DLD1 (cell line): Measurements from ENCODE around the gene TOP1.
"Not testable (repeated sequence)": the region's sequence is repeated elsewhere in the genome, so short reads cannot be mapped to it uniquely, and the experiment has no call there.

Experiments
- in situ Hi-C: cut with HindIII; loops from 2 replicates; pipeline ENCODE4 v1.10.0; 2017; ENCODE audit warnings: low sequenced_read_pairs

Gene TOP1

DNA sequence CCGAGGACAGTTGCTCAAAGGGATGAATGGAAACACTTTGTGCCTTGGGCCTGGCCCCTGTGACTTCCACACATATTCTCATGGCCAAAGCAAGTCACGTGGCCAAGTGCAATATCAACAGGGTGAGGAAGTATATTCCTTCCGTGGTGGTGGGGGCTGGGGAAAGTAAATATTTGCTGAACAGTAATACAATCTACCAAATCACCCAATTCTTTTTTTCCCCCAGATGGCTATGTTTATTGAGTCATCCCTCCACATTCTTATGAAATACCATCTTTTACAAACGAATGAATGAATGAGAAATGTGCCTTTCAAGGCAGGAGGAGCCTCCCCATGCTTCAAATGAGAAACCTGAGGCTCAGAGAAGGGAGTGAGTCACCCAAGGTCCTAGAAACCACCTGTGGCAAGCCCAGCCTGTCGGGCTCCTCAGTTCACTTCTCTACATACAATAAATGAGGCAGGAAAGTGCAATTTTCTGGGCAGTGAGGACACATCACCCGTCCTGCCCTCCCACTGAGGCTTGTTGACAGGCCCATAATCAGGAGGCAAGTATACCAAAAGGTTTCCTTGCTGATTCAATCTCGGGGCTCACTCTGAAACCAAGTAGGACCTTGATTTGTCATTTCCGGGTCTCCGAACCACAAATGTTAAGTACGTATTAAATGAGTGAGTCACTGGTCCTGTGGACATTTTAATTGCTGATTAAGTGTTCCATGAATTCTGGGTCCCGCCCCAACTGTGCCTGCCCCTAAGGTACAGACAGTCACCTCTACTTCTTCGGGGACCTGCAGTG is 25.3 kb upstream of the TOP1 start:
- in situ Hi-C loops: no loop called here

DNA sequence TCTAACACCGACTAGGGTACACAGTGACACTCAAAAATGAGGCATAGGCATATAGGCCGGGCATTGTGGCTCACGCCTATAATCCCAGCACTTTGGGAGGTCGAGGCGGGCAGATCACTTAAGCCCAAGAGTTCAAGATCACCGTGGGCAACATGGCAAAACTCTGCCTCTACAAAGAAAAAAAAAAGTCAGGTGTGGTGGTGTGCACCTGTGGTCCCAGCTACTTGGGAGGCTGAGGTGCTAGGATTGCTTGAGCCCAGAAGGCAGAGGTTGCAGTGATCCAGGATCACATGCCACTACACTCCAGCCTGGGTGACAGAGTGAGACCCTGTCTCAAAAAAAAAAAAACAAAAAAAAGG is 24.7 kb upstream of the TOP1 start:
- in situ Hi-C loops: not testable (repeated sequence)

DNA sequence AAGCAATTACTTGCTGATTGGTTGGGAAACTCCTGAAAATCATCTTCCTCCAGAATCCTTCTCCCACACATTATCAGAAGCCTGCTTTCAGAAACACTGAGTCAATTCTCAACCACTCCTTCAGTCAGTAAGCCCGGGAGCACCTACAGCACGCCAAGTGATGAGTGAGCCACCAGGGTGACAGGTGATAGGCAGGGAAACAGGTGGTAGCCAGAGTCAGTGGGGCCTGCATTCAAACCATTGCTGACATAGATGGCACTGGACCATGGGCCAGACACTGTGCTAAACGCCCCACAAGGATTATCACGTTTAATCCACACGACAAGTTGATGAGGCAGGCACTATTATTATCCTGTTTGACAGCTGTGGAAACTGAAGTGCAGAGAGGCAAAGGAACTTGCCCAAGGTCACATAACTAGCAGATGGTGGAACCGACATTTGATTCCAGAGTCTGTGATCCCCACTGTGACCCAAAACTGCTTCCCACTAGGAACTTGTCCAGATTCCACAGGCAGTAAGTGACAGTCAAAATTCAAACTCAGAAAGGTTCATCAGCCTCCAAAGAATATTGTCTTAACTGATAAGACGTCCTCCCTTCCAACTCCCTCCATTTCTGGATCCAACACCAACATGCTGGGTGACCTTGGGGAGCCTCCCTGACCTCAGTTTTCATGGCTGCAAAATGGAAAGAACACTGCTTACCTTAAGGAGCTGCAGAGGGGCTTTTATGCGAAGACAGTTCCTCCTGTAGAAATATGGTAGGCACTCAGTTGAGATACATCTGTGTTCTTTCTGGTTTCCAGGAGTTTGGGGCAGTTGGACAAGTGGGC is 23.9 kb upstream of the TOP1 start:
- in situ Hi-C loops: no loop called here

DNA sequence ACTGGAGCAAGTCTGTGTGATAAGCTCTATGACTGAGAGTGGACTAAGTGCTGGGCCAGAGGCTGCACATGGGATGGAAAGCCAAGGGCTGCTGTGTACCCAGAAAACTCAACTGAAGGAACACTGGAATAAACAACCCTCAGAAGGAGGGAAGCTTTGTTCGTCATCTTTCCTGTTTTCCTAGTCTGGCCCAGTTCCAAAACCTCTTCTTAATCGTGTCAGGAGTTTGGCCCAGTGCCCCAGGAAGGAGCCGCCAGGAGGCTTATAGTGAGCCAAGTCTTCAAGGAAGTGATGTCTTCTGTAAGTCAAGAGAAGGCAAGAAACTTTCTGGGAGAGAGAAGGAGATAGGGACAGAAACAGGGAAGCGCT is 23.3 kb upstream of the TOP1 start:
- in situ Hi-C loops: no loop called here

DNA sequence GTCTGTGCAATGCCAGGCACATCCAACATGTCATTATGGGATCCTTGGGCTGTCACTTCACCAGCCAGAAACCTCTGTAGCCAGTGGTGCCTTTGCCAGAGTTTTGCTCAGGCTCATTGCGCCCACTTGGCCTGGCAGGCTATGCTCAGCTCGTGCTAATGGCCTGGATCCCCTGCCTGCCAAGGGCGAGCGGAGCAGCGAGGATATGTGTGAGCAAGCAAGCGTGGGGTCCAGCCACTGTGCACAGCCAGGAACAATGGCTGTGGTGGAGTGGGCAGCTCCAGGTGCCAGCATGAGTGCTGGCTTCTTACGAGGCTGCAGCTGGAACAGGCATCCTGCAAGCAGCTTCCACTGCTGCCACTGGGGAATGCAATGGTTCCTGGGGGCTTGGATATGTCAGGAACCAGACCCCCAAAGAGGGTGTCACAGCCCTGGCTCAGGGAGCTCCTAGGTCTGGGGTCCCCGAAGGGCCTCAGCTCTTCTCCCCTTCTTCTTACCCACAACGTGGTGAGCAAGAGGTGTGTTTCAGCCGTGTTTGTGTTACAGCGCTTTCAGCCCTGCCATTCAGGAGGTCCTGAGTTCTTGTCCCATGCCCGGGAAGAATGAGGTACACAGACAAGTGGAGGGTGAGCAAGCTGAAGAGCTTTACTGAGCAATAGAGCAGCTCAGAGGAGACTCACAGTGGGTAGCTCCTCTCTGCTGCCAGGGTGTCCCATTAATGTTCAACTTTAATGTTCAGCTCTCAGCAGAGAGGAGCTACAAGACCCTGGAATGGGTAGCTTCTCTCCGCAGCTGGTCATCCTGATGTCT is 22.3 kb upstream of the TOP1 start:
- in situ Hi-C loops: no loop called here

DNA sequence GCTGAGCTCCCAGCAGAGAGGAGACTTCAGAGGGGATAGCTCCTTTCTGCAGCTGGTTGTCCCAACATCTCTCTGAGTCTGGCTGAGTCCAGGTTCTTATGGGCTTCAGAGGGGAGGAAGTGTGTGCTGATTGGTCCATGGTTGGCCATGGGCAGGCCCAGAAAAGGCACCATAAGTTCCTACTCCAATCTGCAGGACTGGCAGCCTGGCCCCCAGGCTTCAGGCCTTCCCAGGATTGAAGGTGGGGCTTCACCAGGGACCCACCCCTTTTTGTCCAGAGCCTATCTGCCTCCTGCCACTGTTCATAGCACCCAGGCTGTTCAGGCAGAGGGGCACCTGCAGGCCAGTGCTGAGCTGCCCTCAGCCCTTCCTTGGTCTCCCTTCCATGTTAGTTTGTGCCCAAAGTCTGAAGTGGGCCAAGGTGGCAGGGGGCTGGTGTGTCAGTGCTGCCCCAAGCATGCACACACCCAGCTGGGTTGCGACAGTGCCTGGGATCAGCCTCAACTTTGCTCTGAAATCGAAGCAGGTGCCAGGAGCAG is 21.6 kb upstream of the TOP1 start:
- in situ Hi-C loops: no loop called here

DNA sequence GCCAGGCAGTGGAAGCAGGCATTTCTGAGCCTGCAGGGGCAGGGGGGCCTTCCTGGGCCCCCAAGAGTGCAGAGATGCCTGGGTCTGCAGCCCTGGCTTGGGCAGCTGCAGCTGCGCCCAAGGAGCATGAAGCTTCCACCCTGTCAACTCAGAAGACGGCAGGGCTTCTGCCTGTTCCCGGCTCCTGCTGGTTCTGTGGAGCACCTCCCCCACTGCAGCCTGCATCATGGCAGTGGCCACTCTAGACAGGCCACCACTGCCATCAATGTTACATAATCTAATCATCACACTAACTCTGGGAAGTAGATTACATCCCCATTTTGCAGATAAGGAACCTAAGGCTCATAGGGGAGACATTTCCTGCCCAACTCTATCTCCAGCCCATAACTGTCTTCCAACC is 21.1 kb upstream of the TOP1 start:
- in situ Hi-C loops: no loop called here

DNA sequence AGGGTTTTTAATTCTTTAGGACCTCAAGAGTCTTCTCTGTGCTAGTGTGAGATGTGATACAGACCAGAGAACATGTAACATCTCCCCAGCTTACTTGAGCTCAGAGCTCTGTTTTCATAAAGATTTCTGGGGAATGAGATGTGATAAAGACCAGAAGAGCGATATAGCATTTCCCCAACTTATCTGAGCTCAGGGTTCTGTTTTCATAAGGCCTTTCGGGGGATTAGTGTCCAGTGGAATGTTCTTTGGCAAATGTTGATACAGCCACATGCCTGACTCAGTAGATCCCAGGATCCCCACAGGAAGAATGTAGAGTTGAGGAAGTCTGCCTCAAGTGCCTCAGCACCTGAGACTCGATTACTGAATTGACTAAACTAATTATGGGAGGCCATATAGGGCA is 18.7 kb upstream of the TOP1 start:
- in situ Hi-C loops: no loop called here

DNA sequence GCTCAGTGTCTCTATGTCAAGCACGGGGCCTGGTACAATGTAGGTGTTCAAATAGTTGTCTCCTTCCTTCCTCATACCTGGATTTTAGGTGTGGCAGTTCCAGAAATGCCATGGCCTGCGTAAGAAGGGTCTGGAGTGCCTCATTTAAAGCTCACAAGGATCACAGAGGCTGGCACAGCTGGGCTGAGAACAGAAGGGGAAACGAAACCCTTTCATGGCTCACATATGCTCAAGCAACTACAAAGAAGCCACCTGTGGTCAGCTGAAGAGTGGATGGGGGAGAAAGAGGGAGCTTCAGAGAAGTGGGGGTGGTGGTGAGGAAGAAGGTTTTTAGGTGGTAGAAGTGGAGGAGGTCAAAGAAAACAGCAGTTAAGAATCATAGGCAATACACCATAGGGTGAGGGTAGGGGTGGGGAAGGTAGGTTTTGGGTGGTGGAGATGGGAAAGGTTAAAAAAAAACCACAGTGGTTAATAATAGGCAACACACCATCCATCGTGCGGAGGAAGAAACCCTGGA is 17.0 kb upstream of the TOP1 start:
- in situ Hi-C loops: no loop called here

DNA sequence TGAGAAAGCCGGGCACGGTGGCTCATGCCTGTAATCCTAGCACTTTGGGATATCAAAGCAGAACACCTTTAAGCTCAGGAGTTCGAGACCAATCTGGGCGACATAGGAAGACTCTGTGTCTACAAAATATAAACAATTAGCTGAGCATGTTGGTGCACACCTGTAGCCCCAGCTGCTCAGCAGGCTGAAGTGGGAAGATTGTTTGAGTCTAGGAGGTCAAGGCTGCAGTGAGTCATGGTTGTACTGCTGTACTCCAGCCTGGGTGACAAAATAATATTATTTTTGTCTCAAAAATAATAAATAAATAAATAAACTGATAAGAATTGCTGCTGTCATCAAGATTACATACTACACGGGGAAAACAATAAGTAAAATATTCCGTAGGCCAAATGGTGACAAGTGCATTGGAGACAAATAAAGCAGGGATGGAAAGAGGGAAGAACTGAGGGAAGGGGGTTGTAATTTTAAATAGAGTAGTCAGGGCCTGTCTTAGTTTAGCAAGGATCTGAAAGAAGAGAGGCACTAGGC is 14.0 kb upstream of the TOP1 start:
- in situ Hi-C loops: no loop called here

DNA sequence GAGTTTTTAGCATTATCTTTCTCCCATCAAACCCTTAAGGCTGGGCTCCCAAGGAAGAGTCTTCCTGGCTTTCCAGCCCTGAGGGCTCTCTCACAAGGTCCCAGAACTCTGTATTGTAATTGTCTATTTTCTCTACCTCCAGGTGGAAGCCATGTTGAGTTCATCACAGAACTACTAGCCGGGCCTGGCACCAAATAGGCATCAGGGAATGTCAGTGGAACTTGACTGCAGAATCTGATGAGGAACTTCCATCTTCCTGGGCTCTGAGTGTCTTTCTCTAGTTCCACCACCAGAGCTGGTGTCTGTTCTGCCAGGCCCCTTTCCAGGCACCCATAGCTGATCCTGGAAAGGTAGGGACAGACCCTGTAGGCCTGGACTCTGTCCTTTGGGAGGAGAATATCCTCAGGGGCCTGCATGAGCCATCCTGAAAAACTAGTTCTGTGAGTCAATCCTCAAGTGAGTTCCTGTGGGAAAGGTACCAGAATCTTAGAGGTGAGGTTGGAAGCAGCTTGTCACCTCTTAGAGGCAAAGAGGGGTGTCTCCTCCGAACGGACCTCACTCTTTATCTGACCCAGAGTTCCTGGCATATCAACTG is 11.1 kb upstream of the TOP1 start:
- in situ Hi-C loops: no loop called here

DNA sequence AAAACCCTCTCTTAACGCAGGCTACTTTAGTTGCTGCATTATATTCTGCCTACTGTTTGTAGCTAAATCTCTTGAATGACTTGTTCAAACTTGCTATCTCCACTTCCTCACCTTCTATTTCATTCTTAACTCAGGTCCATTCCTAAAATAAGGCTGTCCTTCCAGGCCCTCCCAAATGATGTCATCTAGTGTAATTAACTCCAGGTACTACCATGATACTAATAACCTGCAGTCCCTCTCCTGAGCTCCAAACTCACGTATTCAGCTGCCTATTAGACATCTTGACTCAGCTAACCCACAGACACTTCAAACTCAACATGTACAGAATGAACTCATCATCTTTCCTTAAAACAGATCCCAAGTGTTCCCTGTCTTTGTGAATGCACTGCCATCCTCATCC is 10.5 kb upstream of the TOP1 start:
- in situ Hi-C loops: no loop called here

DNA sequence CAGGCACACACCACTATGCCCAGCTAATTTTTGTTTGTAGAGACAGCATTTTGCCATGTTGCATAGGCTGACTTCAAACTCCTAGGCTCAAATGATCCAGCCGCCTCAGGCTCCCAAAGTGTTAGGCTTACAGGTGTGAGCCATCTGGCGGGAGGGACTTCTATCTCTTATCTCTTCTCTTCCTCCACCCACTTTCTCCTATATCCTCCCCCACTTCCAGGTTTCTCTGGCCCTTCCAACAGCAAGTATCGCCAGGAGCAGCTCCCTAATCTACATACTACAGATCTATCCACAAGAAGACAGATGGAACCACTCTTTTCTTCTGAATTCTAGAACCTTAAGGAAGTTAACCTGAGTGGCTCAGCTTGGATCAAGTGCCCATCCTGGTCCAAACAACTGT is 5.1 kb upstream of the TOP1 start:
- in situ Hi-C loops: no loop called here

DNA sequence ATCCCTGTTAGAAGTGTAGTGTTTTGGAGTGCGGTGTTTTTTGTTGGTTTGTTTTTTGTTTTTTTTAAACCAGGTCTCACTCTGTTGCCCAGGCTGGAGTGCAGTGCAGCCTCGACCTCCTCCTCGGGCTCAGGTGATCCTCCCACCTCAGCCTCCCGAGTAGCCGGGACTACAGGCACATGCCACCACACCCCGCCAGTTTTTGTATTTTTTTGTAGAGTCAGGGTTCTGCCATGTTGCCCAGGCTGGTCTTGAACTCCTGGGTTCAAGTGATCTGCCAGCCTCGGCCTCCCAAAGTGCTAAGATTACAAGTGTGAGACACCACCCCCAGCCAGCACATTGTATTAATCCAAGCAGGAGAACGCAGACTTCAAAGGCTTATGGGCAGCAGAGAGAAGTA is 1.3 kb upstream of the TOP1 start:
- in situ Hi-C loops: no loop called here

DNA sequence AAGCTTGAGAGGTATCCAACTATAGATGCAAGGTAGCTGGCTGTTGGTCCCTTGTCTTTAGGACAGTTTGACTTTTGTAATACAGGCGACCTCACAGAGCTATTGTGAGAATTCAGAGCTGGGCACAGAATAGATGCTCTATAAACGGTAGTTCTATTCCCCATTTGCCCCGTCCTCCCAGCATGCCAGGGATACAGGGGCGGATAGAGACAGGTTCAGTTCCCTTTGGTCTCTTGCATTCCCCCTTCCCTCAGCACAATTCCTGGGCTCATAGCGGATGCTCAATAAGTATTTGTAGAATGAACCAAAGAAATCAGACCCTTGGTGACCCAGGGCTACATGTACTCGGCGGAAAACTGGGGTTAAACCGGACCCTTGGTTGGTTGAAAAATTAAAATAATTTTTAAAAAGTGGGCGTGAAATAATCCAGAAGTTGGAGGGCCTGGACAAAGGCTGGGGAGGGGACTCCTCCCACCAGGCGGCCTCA is 707 bp upstream of the TOP1 start:
- in situ Hi-C loops: no loop called here

DNA sequence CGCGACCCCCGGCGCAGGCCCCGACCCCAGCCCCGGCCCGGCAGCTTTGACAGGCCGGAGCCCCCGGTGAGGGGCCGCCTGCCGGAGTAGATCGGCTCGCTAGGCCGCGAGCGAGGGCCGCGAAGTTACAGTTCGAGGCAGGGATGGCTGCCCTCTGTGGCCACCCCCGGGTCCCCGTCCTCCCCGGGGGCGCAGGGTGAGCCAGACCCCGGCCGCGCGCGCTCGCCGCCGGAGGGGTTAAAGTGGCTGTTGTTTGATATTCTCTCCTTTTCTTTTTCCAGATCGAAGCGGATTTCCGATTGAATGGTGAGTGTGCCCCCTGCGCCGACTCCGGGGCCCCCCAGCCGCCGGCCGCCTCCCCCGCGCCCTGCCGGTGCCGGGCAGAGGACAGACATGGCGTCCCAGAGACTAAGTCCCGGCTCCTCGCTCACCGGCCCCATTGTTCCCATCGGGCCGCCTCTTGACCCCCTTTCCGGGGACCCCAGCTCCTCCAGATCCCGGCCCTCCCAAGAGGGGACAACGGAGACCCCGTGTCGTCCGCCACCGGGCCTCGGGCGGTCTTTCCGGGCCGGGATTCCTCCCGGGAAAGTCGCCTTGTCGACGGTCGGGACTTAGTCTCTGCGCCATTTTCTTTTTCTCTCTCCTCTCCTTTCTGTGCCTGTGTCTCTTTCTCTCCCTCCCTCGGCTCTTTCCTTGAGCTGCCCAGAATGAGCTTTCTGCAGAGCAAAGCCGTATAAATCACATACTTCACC is 704 bp downstream of the TOP1 start:
- in situ Hi-C loops: no loop called here

DNA sequence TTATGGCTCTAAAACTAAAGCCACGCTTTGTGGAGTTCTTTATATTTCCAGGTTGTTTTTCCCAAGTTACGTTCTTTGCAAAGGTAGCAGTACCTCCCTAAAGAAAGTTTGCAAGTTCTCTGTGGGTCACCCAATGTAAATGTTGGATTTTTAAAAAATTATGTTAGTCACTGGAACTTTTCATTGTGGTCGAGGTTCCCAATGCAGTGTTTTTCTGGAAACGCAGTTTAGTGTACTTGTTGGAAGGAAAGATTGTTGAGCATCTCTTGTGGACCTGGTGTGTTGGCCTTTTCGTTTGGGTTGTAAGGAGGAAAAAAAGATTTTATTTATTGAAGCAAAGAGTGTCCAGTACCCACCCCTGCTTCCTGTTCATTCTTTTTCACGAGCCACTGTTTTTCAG is 1.4 kb downstream of the TOP1 start:
- in situ Hi-C loops: no loop called here

DNA sequence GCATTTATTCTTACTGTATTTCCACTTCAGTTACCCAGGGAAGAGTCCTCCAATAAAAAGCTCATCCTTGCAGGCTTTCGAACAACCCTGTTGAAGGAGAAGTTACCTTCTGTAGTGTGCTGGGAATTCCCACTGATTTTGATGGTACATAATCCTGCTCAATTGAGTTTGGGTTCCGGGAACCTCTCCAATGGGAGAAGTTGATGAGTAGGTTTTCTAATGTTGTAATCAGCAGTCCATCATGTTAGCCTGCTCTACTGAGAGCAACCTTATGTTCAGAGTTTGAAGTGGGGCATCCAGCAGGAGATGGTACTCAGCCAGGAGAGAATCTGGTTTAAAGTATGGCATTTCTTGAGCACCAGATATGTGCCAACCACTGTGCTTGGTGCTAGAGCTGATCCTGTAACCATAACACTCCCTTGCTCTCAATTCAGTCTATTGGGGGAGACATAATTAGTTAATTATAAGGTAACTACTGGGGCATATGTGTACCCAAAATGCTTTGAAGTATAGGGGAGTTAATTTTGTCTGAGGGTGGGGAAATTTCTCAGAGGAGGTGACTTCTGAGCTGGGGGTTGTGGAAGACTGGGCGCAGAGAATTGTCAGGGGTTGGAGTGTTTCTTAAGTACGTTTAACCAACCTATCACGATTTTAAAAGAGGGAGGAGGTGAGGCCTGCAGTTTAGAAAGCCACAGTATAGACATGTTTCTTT is 2.1 kb downstream of the TOP1 start:
- in situ Hi-C loops: no loop called here

DNA sequence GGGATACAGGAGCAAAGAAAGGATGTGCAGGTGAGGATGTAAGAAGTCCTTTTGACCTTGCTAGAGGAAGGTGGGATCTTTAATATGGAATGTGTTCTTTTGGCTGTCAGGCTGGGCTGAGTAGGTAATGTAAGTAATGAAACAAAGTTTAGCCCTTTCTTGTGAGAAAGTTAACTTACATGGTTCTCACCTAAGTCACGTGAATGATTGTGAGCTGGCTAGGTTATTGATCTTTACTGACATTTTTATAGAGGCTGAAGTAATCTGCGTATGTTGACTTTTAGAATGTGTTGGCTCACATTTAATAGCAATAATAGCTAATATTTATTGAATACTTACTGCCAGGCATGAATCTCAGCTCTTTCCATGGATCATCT is 2.6 kb downstream of the TOP1 start:
- in situ Hi-C loops: no loop called here
